ACC112 (cell line): ENCODE measurements around the gene KIDINS220.
A peak's percentile ranks its signal among the peaks of the same experiment; 100 is the strongest.

Experiments used
- H2AFZ ChIP-seq: fragments of 200-600 bp; sonication (generic); one replicate; pipeline ENCODE4 v1.6.0; 2017; ENCODE audit warnings: antibody characterized with exemption, low read length; ENCODE audit not compliant: unreplicated experiment
- H3K27ac ChIP-seq: fragments of 200-600 bp; sonication (generic); 2 replicates; pipeline ENCODE4 v1.5.1; 2014; ENCODE audit warnings: low read depth, mild to moderate bottlenecking, antibody characterized with exemption, low read length, moderate library complexity
- H3K27me3 ChIP-seq: fragments of 200-600 bp; sonication (generic); 2 replicates; pipeline ENCODE4 v1.6.1; 2014; ENCODE audit warnings: mild to moderate bottlenecking, antibody characterized with exemption, low read length, moderate library complexity, mixed read lengths; ENCODE audit not compliant: insufficient read depth
- H3K36me3 ChIP-seq: fragments of 200-600 bp; sonication (generic); 2 replicates; pipeline ENCODE4 v1.6.1; 2016; ENCODE audit warnings: mild to moderate bottlenecking, antibody characterized with exemption, low read length, moderate library complexity, mixed read lengths; ENCODE audit not compliant: insufficient read depth
- H3K4me1 ChIP-seq: fragments of 200-600 bp; sonication (generic); one replicate; pipeline ENCODE4 v1.6.1; 2016; ENCODE audit warnings: low read length, mixed read lengths; ENCODE audit not compliant: insufficient read depth, unreplicated experiment, control insufficient read depth
- H3K4me3 ChIP-seq: fragments of 200-600 bp; sonication (generic); 2 replicates; pipeline ENCODE4 v1.5.1; 2014; ENCODE audit warnings: mild to moderate bottlenecking, low read depth, low read length
- H3K79me2 ChIP-seq: fragments of 200-600 bp; sonication (generic); one replicate; pipeline ENCODE4 v1.6.0; 2016; ENCODE audit warnings: low read length; ENCODE audit not compliant: control insufficient read depth, unreplicated experiment, insufficient read depth

Gene KIDINS220

DNA sequence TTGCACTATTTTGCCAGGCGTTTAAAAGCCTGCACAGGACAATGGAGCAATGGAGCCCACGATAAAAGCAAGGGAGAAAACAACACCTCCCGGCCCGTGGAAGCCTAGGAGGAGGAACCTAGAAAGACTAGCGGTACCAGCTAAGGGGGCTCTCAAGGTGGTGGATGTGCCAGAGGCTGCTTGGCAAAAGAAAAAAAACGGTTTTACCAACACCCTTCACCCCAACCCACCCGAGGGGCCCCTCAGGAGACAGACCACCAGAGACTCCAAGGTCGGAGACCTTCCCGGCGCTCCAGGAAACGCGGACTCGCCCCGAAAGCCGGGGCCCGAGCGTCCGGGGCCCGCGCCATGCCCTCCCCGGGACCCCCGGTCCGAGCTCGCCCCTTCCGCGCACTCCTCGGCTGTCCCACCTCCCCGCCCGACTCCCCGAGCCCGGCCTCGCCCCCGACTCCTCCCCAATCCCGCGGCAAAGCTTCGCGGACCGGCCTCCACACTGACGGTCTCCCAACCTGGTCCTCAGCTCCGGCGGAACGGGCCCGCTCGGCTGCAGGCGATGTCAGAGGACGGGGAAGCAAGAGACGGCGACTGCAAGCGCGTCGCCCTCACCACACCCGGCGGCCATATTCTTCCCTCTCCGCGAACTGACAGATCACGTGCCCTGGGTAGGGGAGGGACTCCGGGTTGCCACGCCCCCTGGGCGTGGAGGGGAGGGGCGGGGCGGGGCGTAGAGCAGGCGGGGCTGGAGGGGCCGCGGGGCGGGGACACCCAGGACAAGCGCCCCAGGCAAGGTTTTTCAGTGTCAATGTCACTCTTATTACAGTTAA is at the start of gene KIDINS220:
KIDINS220 (minus strand) TSS at position 643 of the 824 bp plus-strand sequence. CDS start 10,520 bp downstream, outside the sequence.
- Histone ChIP-seq H2AFZ (peak within 1 kb of the TSS; percentile 94), H3K27me3 (no peaks in the 10 kb centered on the region), H3K4me3 (peak within 1 kb of the TSS; percentile 89), H3K36me3 (no peaks in the 10 kb centered on the region), H3K79me2 (peaks cover 46% of the 10 kb centered on the region), H3K4me1 (peaks cover 6% of the 10 kb centered on the region), H3K27ac (no peak within 1 kb of the TSS)

DNA sequence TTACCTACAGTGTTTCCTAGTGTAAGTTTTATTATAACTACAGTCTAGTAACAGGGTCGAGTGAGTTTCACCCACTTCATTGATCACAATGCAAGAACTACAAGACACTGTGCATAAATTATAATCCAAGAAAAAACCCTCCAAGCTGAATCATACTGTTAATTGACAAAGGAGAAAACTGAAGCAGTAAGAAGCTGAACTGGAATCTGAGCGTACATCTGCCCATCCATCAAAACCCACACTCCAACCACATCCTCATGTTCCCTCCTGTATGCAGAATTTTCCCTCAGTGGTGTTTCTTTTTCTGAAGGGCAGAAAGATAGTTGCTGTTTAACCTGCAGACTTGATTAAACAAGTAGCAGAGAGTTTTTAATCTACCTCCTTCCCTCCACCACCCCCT is 49.5 kb upstream of the KIDINS220 start:
- Histone ChIP-seq H2AFZ (no peak overlapping the region), H3K79me2 (no peaks in the 10 kb centered on the region), H3K4me3 (no peak overlapping the region), H3K4me1 (no peaks in the 10 kb centered on the region), H3K36me3 (no peaks in the 10 kb centered on the region), H3K27me3 (no peaks in the 10 kb centered on the region), H3K27ac (no peak overlapping the region)

DNA sequence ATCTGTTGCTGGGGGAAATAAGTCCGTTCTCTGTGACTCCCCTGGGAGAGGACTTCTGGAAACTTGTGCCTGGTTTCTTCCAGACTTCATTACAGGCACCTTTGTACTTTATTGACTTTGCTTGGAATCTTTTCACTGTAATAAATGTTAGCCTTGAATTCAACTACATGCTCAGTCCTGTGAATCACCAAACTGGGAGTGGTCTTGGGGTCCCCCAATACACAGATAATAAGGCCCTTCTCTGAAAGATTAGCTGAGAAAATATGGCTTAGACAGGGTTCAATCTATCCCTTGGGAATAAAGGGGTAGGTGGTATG is 48.7 kb upstream of the KIDINS220 start:
- no peaks in the 10 kb centered on the region for H3K36me3 ChIP-seq

DNA sequence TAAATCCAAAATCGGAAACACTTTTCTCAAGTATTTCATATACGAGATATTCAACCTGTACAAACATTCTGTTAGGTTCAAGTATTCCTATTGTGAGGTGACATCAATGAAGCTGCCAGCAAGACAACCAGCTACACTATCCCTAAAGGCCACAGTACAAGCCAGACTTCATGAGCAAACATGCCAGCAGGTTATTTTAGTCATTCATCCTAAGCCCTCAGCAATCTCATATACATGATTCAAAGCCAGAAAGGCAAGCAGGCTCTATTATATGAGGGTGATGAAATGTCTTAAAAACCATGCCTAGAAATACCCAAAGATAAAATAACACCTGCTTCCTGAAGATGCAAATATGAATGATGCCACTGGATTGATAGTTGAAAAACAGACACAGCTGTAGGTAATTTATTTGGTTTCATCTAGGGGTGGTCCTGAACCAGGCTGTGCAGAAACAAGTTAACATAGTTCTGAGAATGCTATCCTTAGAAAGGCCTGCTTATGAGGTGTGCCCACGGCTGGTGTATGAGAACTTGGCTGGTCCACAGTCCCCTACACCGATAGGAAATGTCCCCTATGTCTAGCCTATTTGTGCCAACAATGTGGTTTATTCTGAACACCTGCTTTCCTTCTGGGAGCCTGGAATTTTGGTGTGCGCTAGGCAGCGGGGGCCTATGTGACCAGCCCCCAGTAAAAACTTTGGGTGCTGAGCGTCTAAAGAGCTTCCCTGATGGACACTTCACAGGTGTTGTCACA is 48.2 kb upstream of the KIDINS220 start:
- Histone ChIP-seq H2AFZ (no peak overlapping the region), H3K27me3 (no peaks in the 10 kb centered on the region), H3K36me3 (no peaks in the 10 kb centered on the region), H3K27ac (no peak overlapping the region), H3K4me1 (no peaks in the 10 kb centered on the region), H3K79me2 (no peaks in the 10 kb centered on the region), H3K4me3 (no peak overlapping the region)

More for the DNA sequence above, 48.7 kb upstream of the KIDINS220 start:
- Histone ChIP-seq H3K4me3 (no peak overlapping the region), H3K27me3 (no peaks in the 10 kb centered on the region), H2AFZ (no peak overlapping the region), H3K4me1 (no peaks in the 10 kb centered on the region), H3K27ac (no peak overlapping the region), H3K79me2 (no peaks in the 10 kb centered on the region)

DNA sequence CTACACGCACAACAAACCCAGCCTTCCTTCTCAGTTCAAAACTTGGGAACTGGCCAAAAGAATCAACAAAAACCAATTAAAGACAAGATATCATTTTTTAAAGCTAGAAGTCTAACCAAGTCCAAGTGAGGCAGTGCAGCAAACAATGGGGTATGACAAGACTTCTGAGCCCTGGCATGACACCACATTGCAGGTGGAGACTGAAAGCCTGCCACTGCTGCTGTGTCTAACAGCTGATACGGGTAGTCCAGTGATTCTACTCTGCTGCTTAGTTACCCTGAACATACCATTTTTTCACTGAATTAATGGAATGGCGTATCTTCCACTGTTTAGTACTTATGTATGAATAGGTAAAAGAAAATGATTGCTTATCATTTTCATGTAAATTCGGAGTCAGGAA is 47.4 kb upstream of the KIDINS220 start:
- Histone ChIP-seq H2AFZ (no peak overlapping the region), H3K4me3 (no peak overlapping the region), H3K27me3 (no peaks in the 10 kb centered on the region), H3K36me3 (no peaks in the 10 kb centered on the region), H3K4me1 (no peaks in the 10 kb centered on the region), H3K27ac (no peak overlapping the region), H3K79me2 (no peaks in the 10 kb centered on the region)

DNA sequence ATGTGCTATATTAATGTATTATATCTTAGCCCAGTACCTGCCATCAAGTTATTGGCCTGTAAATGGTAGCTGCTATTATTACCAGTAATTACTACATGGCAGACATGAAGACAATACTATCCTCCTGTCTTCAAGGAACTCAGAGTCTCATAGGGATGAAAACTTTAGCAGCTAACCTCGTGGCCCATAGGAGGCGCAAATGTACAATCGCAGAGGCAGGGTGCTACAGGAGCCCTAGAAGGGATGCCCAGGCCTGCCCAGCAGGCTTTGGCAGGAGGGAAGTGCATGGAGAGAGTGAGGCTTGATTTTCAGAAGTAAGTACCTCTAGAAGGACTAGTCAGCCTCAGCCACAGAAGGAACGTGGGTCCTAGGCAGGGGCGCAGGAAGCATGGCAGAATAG is 44.7 kb upstream of the KIDINS220 start:
- Histone ChIP-seq H3K27me3 (no peaks in the 10 kb centered on the region), H3K36me3 (no peaks in the 10 kb centered on the region; the same call in 1 of the 2 replicates), H3K27ac (no peak overlapping the region), H3K4me3 (no peak overlapping the region), H2AFZ (no peak overlapping the region), H3K79me2 (no peaks in the 10 kb centered on the region), H3K4me1 (no peaks in the 10 kb centered on the region)

DNA sequence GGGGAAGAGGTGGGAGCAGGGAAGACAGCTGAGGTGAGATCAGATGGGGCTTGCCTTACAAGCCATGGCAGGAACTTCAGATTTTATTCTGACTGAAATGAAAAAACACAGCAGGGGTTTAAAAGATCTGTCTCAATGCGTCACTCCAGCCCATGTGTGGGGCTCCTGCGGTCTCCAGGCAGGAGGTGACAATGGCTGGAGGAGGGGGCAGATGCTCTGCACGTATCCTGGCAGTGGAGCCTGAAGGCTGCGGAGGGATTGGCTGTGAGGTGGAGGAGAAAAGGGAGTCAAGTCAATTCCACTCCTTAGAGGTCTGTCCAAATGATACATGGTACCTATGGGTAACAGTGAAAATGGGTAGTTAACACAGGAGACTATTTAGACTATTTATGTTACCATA is 40.5 kb upstream of the KIDINS220 start:
- Histone ChIP-seq H3K27ac (no peak overlapping the region), H3K27me3 (no peaks in the 10 kb centered on the region), H3K36me3 (no peaks in the 10 kb centered on the region; the same call in 1 of the 2 replicates), H3K4me1 (no peaks in the 10 kb centered on the region), H3K79me2 (no peaks in the 10 kb centered on the region), H2AFZ (no peak overlapping the region), H3K4me3 (no peak overlapping the region)

DNA sequence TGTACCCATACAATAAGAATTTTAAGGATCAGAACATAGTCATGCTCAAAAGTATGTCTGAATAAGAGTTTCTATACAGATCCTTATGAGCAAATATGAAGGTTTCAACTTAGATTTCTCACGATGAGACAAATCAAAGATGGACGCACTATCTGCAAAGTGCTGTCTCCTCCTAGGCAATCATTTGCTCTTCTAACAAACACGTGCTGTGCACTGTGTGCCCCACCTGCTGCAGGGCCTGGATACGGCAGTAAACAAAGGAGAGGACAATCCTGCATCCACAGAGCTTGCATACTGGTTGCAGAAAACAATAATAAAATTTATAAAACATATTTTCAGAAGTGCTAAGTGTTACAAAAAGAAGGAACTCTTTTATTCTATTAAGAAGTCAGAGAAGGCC is 39.9 kb upstream of the KIDINS220 start:
- H2AFZ ChIP-seq, result no peak overlapping the region

DNA sequence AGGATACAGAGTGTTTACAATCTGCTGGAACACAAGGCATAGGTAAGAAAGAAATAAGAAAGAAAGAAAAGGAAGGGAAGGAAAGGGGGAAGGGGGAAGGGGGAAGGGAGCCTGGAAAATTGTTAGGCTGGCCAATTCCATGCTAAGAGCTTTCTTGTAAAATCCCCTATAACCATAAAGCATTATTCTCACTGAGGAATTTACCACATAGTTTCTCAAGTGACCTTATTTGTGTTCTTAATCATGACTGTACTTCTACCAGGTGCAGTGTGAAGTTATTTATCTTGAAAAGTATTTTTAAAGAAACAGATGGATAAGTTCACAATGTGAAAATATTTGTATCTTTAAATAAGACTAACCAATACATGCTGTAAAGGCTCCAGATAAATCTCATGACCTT is 39.2 kb upstream of the KIDINS220 start:
- Histone ChIP-seq H3K36me3 (no peaks in the 10 kb centered on the region; the same call in 1 of the 2 replicates), H3K4me1 (no peaks in the 10 kb centered on the region), H3K79me2 (no peaks in the 10 kb centered on the region), H2AFZ (no peak overlapping the region), H3K4me3 (no peak overlapping the region), H3K27ac (no peak overlapping the region), H3K27me3 (no peaks in the 10 kb centered on the region)

More for the DNA sequence above, 39.9 kb upstream of the KIDINS220 start:
- H3K79me2 ChIP-seq, result no peaks in the 10 kb centered on the region
- H3K27me3 ChIP-seq, result no peaks in the 10 kb centered on the region
- H3K4me1 ChIP-seq, result no peaks in the 10 kb centered on the region
- H3K27ac ChIP-seq, result no peak overlapping the region
- H3K4me3 ChIP-seq, result no peak overlapping the region
- no peaks in the 10 kb centered on the region; the same call in 1 of the 2 replicates for H3K36me3 ChIP-seq

DNA sequence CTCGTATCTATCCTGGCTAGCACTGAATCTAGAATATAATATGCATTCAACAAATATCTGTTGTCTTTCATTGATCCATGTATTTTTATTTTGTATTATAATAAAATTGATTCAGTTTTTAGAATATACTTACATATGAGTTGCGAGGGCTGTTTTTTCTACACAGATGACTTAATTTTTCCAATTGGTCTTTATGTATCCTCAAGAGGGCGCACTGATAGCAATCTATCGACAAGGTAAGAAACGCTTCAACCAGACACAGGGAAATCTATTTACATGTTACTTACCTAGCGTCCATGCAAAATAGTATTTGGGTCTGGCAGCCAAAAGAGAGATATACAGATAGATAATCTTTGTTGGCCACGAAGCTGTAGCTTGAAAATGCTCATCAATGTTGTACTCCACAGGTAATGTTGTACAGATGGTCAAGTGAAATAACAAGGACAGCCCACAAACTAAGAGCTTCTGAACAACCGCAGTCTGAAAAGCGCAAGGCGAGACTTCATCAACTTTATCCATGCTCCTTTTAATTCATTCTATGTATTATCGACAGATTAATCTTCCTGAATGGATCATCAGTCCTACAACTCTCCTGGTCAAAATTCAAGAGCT is 35.5 kb upstream of the KIDINS220 start:
- Histone ChIP-seq H3K27ac (no peak overlapping the region), H3K4me3 (no peak overlapping the region), H3K4me1 (no peaks in the 10 kb centered on the region), H3K79me2 (no peaks in the 10 kb centered on the region), H3K27me3 (no peaks in the 10 kb centered on the region), H2AFZ (no peak overlapping the region), H3K36me3 (no peaks in the 10 kb centered on the region; the same call in 1 of the 2 replicates)
